ENCODE data around the gene SMIM12. TPM values are rescaled to one million over a fixed set of nuclear protein-coding genes. Genes with fewer than 3 reads are reported as not detected.
"Not testable (repeated sequence)": the region's sequence is repeated elsewhere in the genome, so short reads cannot be mapped to it uniquely, and the experiment has no call there.

SMIM12 gene
- total RNA-seq, 1 donor from 2014 or later: 45.4 TPM

GRCh38 chr1:34827341-34827941 is 32.1 kb downstream of the SMIM12 start:
- Mint-ChIP-seq H3K4me1 (peaks cover 33% of the 10 kb centered on the region), H3K9me3 (peaks cover 2% of the 10 kb centered on the region), H3K27me3 (ENCODE audit: low read depth) (no peaks in the 10 kb centered on the region), H3K36me3 (ENCODE audit: low read depth) (no peaks in the 10 kb centered on the region), H3K4me3 (no peak overlapping the region), H3K27ac (ENCODE audit: unreplicated experiment) (no peak overlapping the region)
- DNase-seq (ENCODE audit: low read depth, low spot score): no peak
- TF ChIP-seq, protein P1, sequence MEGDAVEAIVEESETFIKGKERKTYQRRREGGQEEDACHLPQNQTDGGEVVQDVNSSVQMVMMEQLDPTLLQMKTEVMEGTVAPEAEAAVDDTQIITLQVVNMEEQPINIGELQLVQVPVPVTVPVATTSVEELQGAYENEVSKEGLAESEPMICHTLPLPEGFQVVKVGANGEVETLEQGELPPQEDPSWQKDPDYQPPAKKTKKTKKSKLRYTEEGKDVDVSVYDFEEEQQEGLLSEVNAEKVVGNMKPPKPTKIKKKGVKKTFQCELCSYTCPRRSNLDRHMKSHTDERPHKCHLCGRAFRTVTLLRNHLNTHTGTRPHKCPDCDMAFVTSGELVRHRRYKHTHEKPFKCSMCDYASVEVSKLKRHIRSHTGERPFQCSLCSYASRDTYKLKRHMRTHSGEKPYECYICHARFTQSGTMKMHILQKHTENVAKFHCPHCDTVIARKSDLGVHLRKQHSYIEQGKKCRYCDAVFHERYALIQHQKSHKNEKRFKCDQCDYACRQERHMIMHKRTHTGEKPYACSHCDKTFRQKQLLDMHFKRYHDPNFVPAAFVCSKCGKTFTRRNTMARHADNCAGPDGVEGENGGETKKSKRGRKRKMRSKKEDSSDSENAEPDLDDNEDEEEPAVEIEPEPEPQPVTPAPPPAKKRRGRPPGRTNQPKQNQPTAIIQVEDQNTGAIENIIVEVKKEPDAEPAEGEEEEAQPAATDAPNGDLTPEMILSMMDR (conservative IDR thresholded peaks at IDR 0.05): no peak

DNA sequence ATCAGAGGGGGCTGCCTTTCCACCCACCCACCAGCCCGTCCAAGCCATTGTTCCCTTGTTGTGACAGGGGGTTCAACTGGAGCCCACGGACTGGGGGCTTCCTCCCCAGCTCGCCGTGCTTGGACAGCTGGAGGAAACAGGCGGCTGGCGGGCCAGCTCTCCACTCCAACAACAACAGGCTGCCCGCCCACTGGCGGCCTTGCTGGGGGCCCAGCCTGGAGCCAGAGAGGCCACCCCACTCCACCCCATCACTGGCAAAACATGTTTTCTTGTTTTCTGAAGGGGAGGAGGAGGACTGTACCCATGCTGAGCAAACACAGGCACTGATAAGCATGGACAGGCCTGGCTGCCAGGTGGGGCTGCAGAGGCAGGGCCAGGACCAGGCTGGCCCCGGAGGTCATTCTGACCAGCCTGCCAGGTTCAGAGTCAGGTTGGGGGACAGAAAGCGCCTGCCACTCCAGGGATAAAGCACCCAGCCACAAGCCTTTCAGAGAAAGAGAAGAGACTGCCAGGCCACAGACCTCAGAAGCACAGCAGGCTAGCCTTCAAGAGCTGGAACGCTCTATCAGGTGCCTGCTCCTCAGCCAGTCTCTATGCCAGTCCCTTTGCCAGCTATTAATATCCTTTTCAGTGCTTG is 34.0 kb downstream of the SMIM12 start:
- TF ChIP-seq, protein P1 (conservative IDR thresholded peaks at IDR 0.05): no peak
- H3K9me3 Mint-ChIP-seq: peaks cover 2% of the 10 kb centered on the region
- H3K27me3 Mint-ChIP-seq (ENCODE audit: low read depth): no peaks in the 10 kb centered on the region
- no peak overlapping the region for H3K27ac Mint-ChIP-seq (ENCODE audit: unreplicated experiment)
- no peak for DNase-seq (ENCODE audit: low read depth, low spot score)
- H3K36me3 Mint-ChIP-seq (ENCODE audit: low read depth): no peaks in the 10 kb centered on the region
- H3K4me1 Mint-ChIP-seq: peaks cover 28% of the 10 kb centered on the region
- H3K4me3 Mint-ChIP-seq: no peak overlapping the region

DNA sequence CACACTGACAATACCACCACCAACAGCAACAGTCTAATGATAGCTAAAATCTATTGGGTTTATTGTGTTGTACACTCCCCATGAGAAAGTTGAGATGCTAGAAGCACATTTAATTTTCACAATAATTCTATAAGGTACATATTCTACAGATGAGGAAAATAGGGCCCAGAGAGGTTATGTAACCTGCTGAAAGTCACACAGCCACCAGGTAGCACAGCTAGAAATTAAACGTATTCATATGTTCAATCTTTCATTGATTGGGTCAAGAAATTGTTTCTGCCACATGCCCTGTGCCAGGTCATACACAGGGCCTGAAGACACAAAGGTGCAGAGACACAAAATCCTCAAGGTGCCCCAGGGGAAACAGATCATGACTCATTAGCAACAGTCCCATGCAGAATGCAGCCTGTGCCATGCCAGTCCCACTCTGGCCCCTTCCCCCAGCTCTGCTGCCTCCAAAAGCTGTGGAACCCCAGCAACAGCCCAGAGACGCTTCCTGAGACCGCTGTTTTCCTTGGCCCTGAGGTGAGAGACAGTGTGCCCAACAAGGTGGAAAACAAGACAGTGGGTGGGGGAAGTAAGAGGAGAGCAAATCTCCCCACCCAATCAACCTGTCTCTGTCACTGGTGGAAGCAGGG is 34.6 kb downstream of the SMIM12 start:
- H3K27ac Mint-ChIP-seq (ENCODE audit: unreplicated experiment): peak overlapping the region; percentile 80
- no peak overlapping the region for H3K4me3 Mint-ChIP-seq
- H3K4me1 Mint-ChIP-seq: peaks cover 27% of the 10 kb centered on the region
- no peak for DNase-seq (ENCODE audit: low read depth, low spot score)
- H3K36me3 Mint-ChIP-seq (ENCODE audit: low read depth): no peaks in the 10 kb centered on the region
- no peaks in the 10 kb centered on the region for H3K27me3 Mint-ChIP-seq (ENCODE audit: low read depth)
- H3K9me3 Mint-ChIP-seq: peaks cover 2% of the 10 kb centered on the region
- TF ChIP-seq, protein P1 (conservative IDR thresholded peaks at IDR 0.05): no peak

DNA sequence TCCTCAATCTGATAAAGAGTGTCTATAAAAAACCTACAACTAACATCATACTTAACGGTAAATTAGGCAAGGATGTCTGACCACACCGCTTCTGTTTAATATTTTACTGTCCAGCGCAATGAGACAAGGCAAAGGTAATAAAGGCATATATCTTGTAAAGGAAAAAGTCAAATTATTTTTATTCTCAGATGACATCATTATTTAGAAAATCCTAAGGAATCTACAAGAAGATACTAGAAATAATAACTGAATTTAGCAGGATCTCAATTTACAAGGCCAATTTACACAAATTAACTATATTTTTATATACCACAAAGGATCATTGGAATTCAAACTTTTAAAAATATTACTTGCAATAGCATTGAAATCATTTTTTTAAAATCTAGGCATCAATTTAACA is 37.3 kb downstream of the SMIM12 start:
- Mint-ChIP-seq H3K4me1 (peaks cover 21% of the 10 kb centered on the region), H3K27ac (ENCODE audit: unreplicated experiment) (no peak overlapping the region), H3K36me3 (ENCODE audit: low read depth) (no peaks in the 10 kb centered on the region), H3K4me3 (no peak overlapping the region), H3K9me3 (peaks cover 2% of the 10 kb centered on the region), H3K27me3 (ENCODE audit: low read depth) (no peaks in the 10 kb centered on the region)
- TF ChIP-seq, protein P1 (conservative IDR thresholded peaks at IDR 0.05): no peak
- no peak for DNase-seq (ENCODE audit: low read depth, low spot score)

GRCh38 chr1:34818862-34819261 is 40.7 kb downstream of the SMIM12 start:
- not testable (repeated sequence) for H3K4me3 Mint-ChIP-seq; H3K27ac Mint-ChIP-seq (ENCODE audit: unreplicated experiment); H3K4me1 Mint-ChIP-seq; H3K9me3 Mint-ChIP-seq; H3K27me3 Mint-ChIP-seq (ENCODE audit: low read depth); DNase-seq (ENCODE audit: low read depth, low spot score); H3K36me3 Mint-ChIP-seq (ENCODE audit: low read depth)

DNA sequence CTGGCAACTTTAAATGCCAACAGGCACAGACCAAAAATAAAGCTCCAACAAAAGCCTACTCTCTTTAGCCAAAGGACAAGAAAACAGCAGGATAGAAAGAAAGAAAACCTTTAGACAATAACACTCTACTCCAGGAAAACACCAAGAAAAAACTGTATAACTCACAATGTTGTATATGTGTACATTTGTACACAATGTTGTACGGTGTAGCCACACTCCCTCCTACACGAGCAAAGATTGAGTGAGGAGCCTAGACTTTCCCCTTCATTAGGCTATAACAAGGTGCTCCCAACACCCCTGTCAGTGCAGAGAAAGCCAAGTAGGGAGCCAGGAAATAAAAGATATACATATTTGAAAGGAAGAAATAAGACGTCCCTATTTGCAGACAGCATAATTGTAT is 42.8 kb downstream of the SMIM12 start:
- TF ChIP-seq, protein P1 (conservative IDR thresholded peaks at IDR 0.05): no peak
- no peak for DNase-seq (ENCODE audit: low read depth, low spot score)
- Mint-ChIP-seq H3K27ac (ENCODE audit: unreplicated experiment) (peak overlapping the region; percentile 55), H3K36me3 (ENCODE audit: low read depth) (no peaks in the 10 kb centered on the region), H3K4me3 (no peak overlapping the region), H3K27me3 (ENCODE audit: low read depth) (no peaks in the 10 kb centered on the region), H3K4me1 (peaks cover 12% of the 10 kb centered on the region), H3K9me3 (no peaks in the 10 kb centered on the region)

All from neural crest cell (in vitro differentiated cells).